ENCODE results near the gene MAP6. TPM values are rescaled to one million over a fixed set of nuclear protein-coding genes. Genes with fewer than 3 reads are reported as not detected.

The MAP6 gene
- total and polyA plus RNA-seq, 9 of the 15 experiments (the other 6 are each of a cell fraction or from before 2014, with no cell fraction given): not detected

DNA sequence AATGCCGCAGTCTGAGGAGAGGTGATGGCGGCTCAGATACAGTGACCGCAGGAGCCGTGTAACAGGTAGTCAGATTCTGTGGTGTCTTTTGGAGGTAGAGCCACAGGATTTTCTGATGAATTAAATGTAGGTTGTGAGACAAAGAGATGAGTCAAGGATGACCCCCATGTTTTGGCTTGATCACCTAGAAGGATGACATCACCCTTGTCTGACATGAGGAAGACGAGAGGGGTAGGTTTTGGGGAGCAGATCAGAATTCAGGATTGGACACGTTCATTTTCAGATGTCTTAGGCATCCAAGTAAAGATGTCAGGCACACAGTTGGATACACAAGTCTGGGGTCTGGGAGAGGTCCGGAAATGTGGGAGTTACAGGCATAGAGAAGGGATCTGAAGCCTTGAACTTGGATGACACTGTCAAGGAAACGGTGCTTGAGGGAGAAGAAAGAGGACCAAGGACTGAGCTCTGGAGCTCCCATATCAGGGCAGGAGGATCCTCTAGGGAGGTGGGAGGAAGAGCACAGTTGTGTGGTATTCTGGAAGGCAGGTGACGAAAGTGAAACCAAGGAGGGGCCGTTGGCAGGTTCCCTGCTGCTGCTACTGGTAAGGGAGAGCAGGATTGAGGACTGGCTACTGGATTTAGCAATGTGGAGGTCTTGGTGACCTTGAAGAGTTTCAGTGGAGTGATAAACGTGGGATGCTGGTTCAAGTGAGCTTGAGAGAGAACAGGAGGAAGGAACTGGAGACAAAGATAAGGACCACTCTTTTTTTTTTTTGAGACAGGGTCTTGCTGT lies 130.5 kb downstream of the MAP6 start (continued):
- 0 out of 2 replicates have a peak, but pooled peaks have one; percentile 27 for TF ChIP-seq ZBTB33 (CRISPR knock-in tag; IDR thresholded peaks at IDR 0.05)
- 0 out of 2 replicates have a peak, but pooled peaks have one; percentile 21 for TF ChIP-seq MYC (IDR thresholded peaks at IDR 0.05; ENCODE audit: low read depth, low read length)
- TF ChIP-seq MYC (CRISPR knock-in tag; IDR thresholded peaks at IDR 0.05; ENCODE audit: borderline replicate concordance, low read depth): no peak
- peak; percentile 90 for TF ChIP-seq ATF3 (IDR thresholded peaks at IDR 0.05)
- no peak for TF ChIP-seq ATF3 (CRISPR knock-in tag; conservative IDR thresholded peaks at IDR 0.05)
- TF ChIP-seq ZNF507 (tag; conservative IDR thresholded peaks at IDR 0.05): no peak
- no peak for TF ChIP-seq MCM3 (IDR thresholded peaks at IDR 0.05)
- 0 out of 2 replicates have a peak, but pooled peaks have one; percentile 23 for TF ChIP-seq SMAD4 (CRISPR knock-in tag; conservative IDR thresholded peaks at IDR 0.05)
- TF ChIP-seq ZEB2 (IDR thresholded peaks at IDR 0.05): 0 out of 2 replicates have a peak, but pooled peaks have one; percentile 7
- no peak for TF ChIP-seq HIVEP1 (CRISPR knock-in tag; IDR thresholded peaks at IDR 0.05)
- peak; percentile 46; the same call in 1 of the 2 replicates for TF ChIP-seq ATF7 (IDR thresholded peaks at IDR 0.05)
- TF ChIP-seq, protein P1, sequence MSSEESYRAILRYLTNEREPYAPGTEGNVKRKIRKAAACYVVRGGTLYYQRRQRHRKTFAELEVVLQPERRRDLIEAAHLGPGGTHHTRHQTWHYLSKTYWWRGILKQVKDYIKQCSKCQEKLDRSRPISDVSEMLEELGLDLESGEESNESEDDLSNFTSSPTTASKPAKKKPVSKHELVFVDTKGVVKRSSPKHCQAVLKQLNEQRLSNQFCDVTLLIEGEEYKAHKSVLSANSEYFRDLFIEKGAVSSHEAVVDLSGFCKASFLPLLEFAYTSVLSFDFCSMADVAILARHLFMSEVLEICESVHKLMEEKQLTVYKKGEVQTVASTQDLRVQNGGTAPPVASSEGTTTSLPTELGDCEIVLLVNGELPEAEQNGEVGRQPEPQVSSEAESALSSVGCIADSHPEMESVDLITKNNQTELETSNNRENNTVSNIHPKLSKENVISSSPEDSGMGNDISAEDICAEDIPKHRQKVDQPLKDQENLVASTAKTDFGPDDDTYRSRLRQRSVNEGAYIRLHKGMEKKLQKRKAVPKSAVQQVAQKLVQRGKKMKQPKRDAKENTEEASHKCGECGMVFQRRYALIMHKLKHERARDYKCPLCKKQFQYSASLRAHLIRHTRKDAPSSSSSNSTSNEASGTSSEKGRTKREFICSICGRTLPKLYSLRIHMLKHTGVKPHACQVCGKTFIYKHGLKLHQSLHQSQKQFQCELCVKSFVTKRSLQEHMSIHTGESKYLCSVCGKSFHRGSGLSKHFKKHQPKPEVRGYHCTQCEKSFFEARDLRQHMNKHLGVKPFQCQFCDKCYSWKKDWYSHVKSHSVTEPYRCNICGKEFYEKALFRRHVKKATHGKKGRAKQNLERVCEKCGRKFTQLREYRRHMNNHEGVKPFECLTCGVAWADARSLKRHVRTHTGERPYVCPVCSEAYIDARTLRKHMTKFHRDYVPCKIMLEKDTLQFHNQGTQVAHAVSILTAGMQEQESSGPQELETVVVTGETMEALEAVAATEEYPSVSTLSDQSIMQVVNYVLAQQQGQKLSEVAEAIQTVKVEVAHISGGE (CRISPR knock-in tag; IDR thresholded peaks at IDR 0.05): no peak
- peak; percentile 28; the same call in 1 of the 2 replicates for TF ChIP-seq CXXC5 (CRISPR knock-in tag; IDR thresholded peaks at IDR 0.05)
- TF ChIP-seq, protein P2, sequence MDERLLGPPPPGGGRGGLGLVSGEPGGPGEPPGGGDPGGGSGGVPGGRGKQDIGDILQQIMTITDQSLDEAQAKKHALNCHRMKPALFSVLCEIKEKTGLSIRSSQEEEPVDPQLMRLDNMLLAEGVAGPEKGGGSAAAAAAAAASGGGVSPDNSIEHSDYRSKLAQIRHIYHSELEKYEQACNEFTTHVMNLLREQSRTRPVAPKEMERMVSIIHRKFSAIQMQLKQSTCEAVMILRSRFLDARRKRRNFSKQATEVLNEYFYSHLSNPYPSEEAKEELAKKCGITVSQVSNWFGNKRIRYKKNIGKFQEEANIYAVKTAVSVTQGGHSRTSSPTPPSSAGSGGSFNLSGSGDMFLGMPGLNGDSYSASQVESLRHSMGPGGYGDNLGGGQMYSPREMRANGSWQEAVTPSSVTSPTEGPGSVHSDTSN (CRISPR knock-in tag; IDR thresholded peaks at IDR 0.05; ENCODE audit: low read depth): no peak
- TF ChIP-seq, protein P2 (tag; conservative IDR thresholded peaks at IDR 0.05; ENCODE audit: low read depth): no peak
- peak; percentile 68 for TF ChIP-seq CTBP1 (IDR thresholded peaks at IDR 0.05; ENCODE audit: borderline replicate concordance)
- TF ChIP-seq CEBPG (CRISPR knock-in tag; IDR thresholded peaks at IDR 0.05): 0 out of 2 replicates have a peak, but pooled peaks have one; percentile 9
- TF ChIP-seq CEBPG (tag; conservative IDR thresholded peaks at IDR 0.05 in 1 of 2, IDR thresholded peaks at IDR 0.05 in 1 of 2): no peak
- TF ChIP-seq CBFA2T2 (conservative IDR thresholded peaks at IDR 0.05): peak; percentile 29; the same call in 1 of the 2 replicates

All from K562 (cell line).